HG02571 (cell line): ENCODE results near the gene SLC45A1.

Experiments used
- ATAC-seq: cut with Tn5 transposase; IDR thresholded peaks from one replicate; pipeline ENCODE4 v1.9.1; 2021; ENCODE audit warnings: mild to moderate bottlenecking, moderate library complexity; ENCODE audit not compliant: unreplicated experiment

Gene SLC45A1

GRCh38 chr1:8382608-8383505 is 64.9 kb downstream of the SLC45A1 start:
- ATAC-seq, result no peak

- ATAC-seq, result no peak
Measured at GRCh38 chr1:8384088-8384487, 66.2 kb downstream of the SLC45A1 start.

- no peak for ATAC-seq
Measured at GRCh38 chr1:8384577-8384976, 66.7 kb downstream of the SLC45A1 start.

- ATAC-seq, result no peak
Measured at GRCh38 chr1:8386247-8386646, 68.3 kb downstream of the SLC45A1 start.

GRCh38 chr1:8388732-8389562 is 71.0 kb downstream of the SLC45A1 start:
- ATAC-seq, result no peak

GRCh38 chr1:8389958-8390535 is 72.1 kb downstream of the SLC45A1 start:
- ATAC-seq, result no peak

- ATAC-seq, result no peak
Measured at GRCh38 chr1:8390707-8391106, 72.8 kb downstream of the SLC45A1 start.

- no peak for ATAC-seq
Measured at GRCh38 chr1:8392522-8392921, 74.6 kb downstream of the SLC45A1 start.
